Activated gamma-delta T cell treated with Interleukin-2 at 50 U/mL for 16 hours (primary cell): ENCODE measurements around the gene DCDC2.
"Not testable (repeated sequence)": the region's sequence is repeated elsewhere in the genome, so short reads cannot be mapped to it uniquely, and the experiment has no call there.

Experiments used
- DNase-seq: peaks from one replicate; pipeline ENCODE4 v3.0.0-alpha.2; 2020

The DCDC2 gene

GRCh38 chr6:24378473-24379097, 20.7 kb upstream of the DCDC2 start:
- no peak for DNase-seq

DNA sequence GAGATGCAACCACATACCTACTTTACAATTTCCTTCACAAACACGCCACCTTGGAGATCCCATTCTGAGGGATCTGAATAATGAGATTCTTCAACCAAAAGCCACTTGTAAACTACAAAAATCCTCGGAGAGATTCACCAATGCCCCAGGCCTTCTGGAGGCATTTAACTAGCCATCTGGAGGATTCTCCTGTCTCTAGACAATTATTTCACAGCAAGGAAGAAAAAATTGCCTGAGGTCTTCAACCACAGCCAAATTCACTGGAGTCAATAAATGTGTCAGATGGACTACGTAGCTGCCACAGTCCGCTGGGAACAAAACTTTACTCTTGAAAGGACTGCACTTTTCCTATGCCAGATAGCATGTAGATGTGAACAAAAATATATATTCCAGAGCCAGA, 19.0 kb upstream of the DCDC2 start:
- DNase-seq, result no peak

DNA sequence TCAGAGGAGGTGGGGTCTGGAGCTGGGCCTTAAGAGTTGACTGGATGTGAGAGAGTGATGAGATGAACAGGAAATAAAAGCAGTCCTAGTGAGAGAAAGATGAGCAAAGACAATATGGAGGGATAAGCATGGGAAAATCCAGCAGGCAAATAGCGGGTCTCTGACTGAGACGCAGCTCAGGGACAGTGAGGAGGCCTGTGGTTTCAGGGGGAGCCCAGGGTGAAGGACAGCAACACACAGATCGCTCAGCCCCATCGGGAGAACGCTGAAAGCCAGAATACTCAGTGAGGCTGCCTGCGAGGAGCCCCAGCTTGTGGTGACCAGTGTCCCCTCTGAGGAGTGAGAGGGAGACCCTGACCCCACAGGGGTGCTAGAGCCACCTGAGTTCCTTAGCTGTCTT, 16.8 kb upstream of the DCDC2 start:
- no peak for DNase-seq

DNA sequence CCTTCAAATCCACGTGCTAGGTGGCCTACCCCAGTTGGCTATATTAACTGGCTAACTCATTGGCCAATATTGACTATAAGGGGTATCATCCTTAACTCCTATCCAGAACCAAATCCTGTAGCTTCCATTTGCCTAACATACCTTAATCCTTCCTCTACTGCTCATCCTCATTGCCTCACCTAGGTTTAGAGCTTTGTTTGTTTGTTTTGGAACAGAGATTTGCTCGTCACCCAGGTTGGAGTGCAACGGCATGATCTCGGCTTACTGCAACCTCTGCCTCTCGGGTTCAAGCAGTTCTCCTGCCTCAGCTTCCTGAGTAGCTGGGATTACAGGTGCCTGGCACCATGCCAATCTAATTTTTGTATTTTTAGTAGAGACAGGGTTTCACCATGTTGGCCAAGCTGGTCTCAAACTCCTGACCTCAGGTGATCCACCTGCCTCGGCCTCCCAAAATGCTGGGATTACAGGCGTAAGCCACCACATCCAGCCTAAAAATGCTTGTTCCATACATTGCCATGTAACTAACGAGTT, 7.3 kb upstream of the DCDC2 start:
- DNase-seq, result not testable (repeated sequence)

- DNase-seq, result not testable (repeated sequence)
Measured at GRCh38 chr6:24362363-24362762, 4.5 kb upstream of the DCDC2 start.

- DNase-seq, result peak; percentile 68
Measured at GRCh38 chr6:24359640-24360454, 2.0 kb upstream of the DCDC2 start.

- no peak for DNase-seq
Measured at GRCh38 chr6:24358219-24358821, 461 bp upstream of the DCDC2 start.

- DNase-seq, result no peak
Measured at GRCh38 chr6:24356310-24356973, 1.4 kb downstream of the DCDC2 start.

DNA sequence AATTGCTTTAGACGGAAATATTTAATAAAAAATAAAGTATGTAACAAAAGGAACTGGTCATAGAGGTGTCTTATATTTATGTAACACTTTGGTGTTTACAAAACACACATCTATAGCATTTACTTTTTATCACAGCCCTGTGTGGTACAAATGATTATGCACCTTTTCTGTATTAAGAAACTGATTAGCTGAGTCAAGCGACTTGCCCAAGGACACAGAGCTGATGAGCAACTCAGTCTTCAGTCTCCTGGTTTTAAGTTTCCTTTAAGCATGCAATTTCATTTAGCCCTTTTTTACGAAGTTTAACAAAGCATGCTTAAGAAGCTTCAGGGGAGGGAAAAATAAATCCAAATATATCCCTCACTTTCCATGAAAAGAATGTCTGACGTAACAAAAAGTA, 2.5 kb downstream of the DCDC2 start:
- no peak for DNase-seq

GRCh38 chr6:24353861-24354260, 4.0 kb downstream of the DCDC2 start:
- no peak for DNase-seq

GRCh38 chr6:24352434-24352833, 5.4 kb downstream of the DCDC2 start:
- no peak for DNase-seq

DNA sequence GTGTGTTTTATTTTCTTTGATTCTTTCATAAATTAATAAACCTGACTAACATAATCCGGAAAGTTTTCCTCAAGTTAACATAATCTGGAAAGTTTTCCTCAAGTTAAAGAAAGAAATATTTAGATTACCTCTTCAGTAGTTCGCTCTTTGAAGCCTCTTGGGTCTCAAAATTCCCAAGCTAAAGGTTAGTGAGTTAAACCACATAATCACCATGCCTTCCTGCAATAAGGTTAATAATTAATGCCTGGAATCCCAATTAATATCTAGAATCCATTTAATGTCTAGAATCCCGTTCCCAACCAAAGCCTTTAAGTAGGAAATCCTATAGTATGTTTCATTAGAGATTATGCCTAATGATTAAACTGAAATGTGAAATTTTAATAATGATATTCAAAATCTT, 12.9 kb downstream of the DCDC2 start:
- no peak for DNase-seq

DNA sequence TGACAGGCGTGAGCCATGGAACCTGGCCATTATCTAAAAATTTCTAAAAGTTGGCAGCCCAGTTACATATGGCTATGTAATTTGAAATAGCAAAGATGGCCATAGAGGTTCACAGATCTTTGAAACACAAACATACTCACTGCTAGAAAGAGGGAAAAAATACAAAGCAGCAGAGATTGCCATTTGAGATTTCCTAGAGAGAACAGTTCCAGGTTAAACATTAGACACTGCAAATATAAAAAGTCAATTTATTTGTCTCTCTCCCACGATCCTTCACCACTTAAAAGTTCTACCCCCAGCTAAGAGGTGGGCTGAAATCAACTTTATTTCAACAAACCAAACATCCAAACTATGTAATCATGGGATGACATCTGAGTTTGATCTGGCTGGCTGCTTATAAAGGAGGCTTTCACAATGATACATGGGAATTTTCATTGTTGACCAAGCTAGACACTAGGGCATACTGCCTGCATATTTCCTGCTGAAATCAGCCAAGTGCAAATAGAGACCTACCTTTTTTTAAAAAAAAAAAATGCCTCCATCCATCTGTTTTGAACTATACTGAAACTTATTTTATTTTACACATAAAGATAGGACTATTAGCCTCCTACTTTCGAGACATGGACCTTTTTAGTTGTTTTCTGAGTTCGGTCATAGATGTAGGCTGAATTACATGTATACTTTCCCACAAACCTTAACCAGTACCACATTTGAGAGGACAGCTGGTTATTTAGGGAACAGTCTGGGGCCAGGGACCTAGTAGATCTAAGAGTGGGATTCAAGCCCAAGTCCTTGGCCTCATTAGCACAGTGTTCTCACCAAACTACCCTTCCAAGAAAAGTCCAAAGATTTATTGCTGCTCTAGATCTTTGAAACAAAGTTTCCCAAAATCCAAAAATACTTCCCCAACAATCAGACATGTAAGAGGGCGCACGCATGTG, 16.6 kb downstream of the DCDC2 start:
- no peak for DNase-seq

DNA sequence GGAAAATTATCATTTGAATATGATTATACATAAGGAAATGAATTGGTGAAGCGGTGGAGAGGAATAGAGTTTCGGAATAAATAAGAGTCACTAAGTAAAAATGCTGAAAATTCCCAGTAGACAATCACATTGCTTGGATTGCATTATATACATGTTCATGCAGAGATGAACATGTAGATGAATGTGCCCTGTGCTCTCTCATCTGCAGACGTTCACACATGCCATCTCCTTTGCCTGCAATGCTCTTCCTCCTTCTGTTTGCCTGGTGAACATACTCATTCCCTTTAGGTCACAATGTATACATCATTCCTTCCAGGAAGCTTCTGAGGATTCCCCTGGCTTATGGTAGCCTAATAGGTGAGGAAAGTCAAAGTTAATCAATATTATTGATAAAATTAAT, 17.9 kb downstream of the DCDC2 start:
- no peak for DNase-seq

GRCh38 chr6:24334285-24334684, 23.6 kb downstream of the DCDC2 start:
- no peak for DNase-seq

DNA sequence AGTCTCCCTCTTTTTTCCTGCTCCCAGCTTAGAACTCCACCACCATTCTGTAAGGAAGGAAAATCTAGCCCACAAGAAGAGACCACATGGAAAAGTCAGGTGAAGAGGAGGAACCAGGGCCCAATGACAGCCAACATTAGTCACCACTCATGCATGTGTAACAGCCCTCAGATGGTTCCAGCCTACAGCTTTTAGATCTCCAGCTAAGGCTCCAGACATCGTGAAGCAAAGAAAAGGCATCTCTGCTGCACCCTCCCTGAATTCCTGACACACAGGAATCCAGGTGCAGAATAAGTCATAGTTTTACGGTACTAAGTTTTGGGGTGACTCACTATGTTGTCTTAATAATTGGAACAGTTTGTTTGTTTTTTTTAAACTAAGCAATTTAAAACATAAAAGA, 25.5 kb downstream of the DCDC2 start:
- no peak for DNase-seq

- DNase-seq, result no peak
Measured at GRCh38 chr6:24330137-24330732, 27.6 kb downstream of the DCDC2 start.

DNA sequence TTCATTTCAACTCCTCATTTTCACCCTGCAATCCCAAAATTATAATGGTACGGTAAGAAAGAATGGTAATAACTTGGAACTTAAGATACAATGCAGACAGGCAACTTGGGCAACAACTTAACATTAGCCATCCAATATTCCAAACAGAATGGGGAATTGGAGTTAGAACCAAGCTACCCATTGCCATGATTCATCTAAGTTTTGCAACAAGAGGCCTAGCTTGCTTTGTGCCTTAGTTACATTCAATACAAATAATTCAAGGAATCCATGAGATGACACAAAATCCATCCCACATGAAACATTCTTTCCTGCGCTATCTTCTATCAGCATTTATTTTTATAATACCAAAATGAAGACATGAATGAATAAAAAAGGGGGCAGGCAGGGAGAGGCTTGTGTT, 28.4 kb downstream of the DCDC2 start:
- DNase-seq, result no peak

GRCh38 chr6:24329022-24329421, 28.8 kb downstream of the DCDC2 start:
- DNase-seq, result no peak

DNA sequence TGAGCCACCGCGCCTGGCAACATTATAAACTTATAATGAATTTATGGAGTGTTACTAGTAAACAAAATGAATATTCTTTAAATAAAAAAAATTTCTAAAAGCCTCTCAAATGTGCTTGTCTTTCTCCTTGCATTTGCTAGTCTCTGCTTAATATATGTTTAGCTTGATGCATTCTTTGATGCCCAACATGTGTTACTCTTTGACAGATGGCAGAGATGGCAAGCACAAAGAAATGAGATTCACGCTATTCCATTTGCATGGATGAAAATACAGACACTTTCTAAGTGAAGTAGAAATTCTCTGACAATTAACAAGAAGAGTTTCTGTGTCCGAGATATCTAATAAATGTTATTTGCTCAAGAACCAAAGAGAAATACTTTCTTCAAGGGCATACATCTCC, 30.1 kb downstream of the DCDC2 start:
- DNase-seq, result no peak

DNA sequence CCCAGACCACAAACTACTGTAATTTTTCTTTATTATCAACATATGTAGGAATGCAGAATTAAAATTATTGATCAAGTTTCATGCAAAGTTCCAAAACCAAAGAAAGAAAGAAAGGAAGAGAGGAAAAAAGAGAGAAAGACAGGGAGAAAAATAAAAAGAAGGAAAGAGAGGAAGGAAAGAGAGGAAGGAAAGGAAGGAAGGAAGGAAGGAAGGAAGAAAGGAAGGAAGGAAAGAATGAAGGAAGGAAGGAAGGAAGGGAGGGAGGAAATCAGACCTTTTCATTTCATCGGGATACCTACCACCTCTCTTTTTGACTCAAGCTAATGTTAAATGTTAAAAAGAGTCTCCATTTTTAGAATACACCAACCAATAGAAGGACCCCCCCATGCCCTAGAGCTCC, 31.9 kb downstream of the DCDC2 start:
- no peak for DNase-seq

DNA sequence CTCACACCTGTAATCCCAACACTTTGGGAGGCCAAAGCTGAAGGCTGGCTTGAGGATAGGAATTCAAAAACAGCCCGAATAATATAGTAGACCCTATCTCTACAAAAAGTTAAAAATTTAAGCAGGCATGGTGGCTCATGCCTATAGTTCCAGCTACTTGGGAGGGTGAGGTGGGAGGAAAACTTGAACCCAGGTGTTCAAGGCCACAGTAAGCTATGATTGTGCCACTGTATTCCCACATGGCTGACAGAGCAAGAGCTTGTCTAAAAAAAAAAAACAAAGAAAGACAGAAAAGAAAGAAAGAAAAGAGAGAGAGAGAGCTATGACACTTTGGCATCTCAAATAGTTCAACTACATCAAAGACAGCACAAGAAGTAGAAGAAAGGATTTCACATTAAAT, 33.2 kb downstream of the DCDC2 start:
- DNase-seq, result no peak
